Choroid plexus epithelial cell (primary cell): ENCODE measurements around the gene TGM2.

Experiments used
- DNase-seq: peaks from one replicate; pipeline ENCODE4 v3.0.0-alpha.2; 2010; ENCODE audit warnings: low read depth
- H3K4me3 ChIP-seq: 2 replicates; pipeline ENCODE4 v1.5.1; 2011; ENCODE audit warnings: low read depth, mild to moderate bottlenecking, control low read depth, low read length, moderate library complexity
- CTCF ChIP-seq: conservative IDR thresholded peaks from 2 replicates; pipeline ENCODE4 v1.5.1; 2011; ENCODE audit warnings: low read depth, mild to moderate bottlenecking, control low read depth, inconsistent platforms, low read length, moderate library complexity

Gene TGM2

GRCh38 chr20:38177201-38177600 is 12.1 kb upstream of the TGM2 start:
- H3K4me3 ChIP-seq: no peak overlapping the region
- TF ChIP-seq CTCF: no peak
- DNase-seq: no peak

- no peak overlapping the region for H3K4me3 ChIP-seq
- peak; percentile 15 for TF ChIP-seq CTCF
- DNase-seq: no peak
Measured at GRCh38 chr20:38175304-38176180, 10.5 kb upstream of the TGM2 start.

GRCh38 chr20:38173237-38174156 is 8.4 kb upstream of the TGM2 start:
- no peak overlapping the region for H3K4me3 ChIP-seq
- TF ChIP-seq CTCF: peak; percentile 9
- peak; percentile 89 for DNase-seq

- TF ChIP-seq CTCF: peak; percentile 56
- H3K4me3 ChIP-seq: no peak overlapping the region
- peak; percentile 60 for DNase-seq
Measured at GRCh38 chr20:38172408-38172807, 7.3 kb upstream of the TGM2 start.

- DNase-seq: no peak
- no peak overlapping the region for H3K4me3 ChIP-seq
- no peak for TF ChIP-seq CTCF
Measured at GRCh38 chr20:38171675-38172043, 6.6 kb upstream of the TGM2 start.

- peak; percentile 39 for DNase-seq
- no peak overlapping the region for H3K4me3 ChIP-seq
- no peak for TF ChIP-seq CTCF
Measured at GRCh38 chr20:38170826-38171674, 6.0 kb upstream of the TGM2 start.
